IPS DF 6.9 (cell line): Measurements from ENCODE around the gene CDH23.
A peak's percentile ranks its signal among the peaks of the same experiment; 100 is the strongest.

Experiments
- DNase-seq: peaks from one replicate; pipeline ENCODE4 v3.0.0-alpha.2; 2013; ENCODE audit warnings: low read depth, low spot score
- H3K27ac ChIP-seq: one replicate; pipeline ENCODE4 v1.5.1; 2013; ENCODE audit warnings: low read length, control low read depth
- H3K27me3 ChIP-seq: 2 replicates; pipeline ENCODE4 v1.6.1; 2013; ENCODE audit warnings: mild to moderate bottlenecking, low read length; ENCODE audit not compliant: control insufficient read depth, insufficient read depth
- H3K36me3 ChIP-seq: 2 replicates; pipeline ENCODE4 v1.6.1; 2013; ENCODE audit warnings: low read length; ENCODE audit not compliant: control insufficient read depth, insufficient read depth
- H3K4me1 ChIP-seq: 2 replicates; pipeline ENCODE4 v1.6.1; 2013; ENCODE audit warnings: low read length; ENCODE audit not compliant: control insufficient read depth, insufficient read depth
- H3K4me3 ChIP-seq: 2 replicates; pipeline ENCODE4 v1.5.1; 2013; ENCODE audit warnings: mild to moderate bottlenecking, low read length
- H3K9me3 ChIP-seq: 2 replicates; pipeline ENCODE4 v1.6.1; 2013; ENCODE audit warnings: low read length, inconsistent platforms; ENCODE audit not compliant: control insufficient read depth, insufficient read depth
- WGBS: extraction: QIAGEN DNeasy Blood & Tissue Kit; methylation state at CpG from one replicate; pipeline ENCODE4 v1.1.7; 2013; ENCODE audit warnings: mixed read lengths, missing lambda C conversion rate; ENCODE audit not compliant: insufficient read length, insufficient coverage; 5-methylcytosine and 5-hydroxymethylcytosine counted together

CDH23 gene

DNA sequence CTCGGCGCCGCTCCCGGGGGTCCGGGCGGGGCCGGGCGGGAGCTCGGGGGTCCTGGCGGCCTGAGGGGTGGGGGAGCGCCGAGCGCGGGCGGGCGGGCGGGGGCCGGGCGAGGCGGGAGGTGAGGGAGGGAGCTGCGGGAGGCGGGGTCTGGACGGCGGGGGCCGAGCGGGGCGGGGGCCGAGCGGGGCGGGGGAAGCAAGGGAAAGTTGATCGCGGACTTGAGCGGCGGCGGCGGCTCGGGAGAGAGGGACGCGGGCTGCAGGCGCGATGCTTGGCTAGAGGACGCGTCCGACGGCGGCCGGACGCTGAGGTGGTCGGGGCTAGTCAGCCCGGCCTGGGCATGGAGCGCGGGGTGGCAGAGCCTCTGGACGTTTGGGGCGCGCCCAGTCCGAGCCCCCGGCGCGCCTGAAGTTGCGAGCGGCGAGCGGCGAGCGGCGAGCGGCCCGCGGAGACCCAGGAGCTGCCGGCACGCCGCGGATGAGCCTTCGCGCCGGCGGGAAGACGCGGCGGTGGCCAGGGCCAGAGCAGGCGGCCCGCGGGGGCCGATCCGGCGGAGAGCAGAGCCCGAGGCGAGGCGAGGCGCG, at the start of gene CDH23:
TSS of gene CDH23 (plus strand) at position 210 of the 585 bp plus-strand sequence. CDS start 42,912 bp downstream, outside the sequence.
- Histone ChIP-seq H3K36me3 (no peaks in the 10 kb centered on the region), H3K27ac (no peak within 1 kb of the TSS), H3K9me3 (no peaks in the 10 kb centered on the region), H3K27me3 (peaks cover 27% of the 10 kb centered on the region), H3K4me3 (peak within 1 kb of the TSS; percentile 64; the same call in 1 of the 2 replicates), H3K4me1 (peaks cover 11% of the 10 kb centered on the region)
- no CpG with 5 or more reads among the region's 91 CpGs for WGBS
- DNase-seq = no peak

DNA sequence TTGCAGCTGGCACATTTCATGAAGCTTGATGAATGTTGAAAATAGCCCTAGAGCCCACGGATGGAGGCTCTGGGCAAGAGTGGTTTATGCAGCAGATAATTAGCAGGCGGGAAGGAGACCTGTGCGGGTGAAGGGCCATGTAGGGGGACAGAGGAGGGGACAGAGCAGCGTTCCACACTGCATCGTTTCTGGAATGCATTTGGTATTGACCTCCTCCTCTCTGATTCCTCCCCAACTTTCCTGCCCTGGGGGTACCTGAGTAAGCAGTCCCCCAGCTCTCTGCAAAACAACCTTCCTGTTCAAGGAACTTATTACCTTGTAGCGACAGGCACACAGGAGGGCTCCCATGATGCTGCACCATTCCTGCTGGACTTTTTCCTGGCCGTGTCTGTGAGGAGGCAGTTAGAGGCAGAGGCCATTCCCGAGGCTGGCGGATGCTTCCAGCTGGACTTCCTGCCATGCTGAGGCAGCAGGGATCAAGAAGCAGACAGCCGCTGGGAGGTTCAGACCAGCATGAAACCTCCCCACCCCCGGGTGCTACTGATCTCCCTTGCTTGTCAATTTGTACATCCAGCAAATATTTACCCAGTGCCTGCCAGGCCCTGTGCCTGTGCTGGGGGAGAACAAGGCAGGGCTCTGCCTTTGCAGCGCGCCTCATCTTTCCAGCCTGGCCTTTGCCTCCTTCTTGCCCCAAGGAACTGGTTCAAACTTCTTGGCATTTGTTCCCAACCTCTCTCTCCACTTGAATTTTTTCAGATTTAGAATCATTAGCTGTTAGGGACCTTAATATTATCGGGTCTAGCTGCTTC, 48.9 kb upstream of the CDH23 start:
- Histone ChIP-seq H3K36me3 (no peaks in the 10 kb centered on the region), H3K9me3 (no peaks in the 10 kb centered on the region), H3K27ac (no peak overlapping the region), H3K4me1 (peaks cover 16% of the 10 kb centered on the region), H3K4me3 (no peak overlapping the region), H3K27me3 (no peaks in the 10 kb centered on the region)
- WGBS = no CpG with 5 or more reads among the region's 14 CpGs
- DNase-seq = no peak

DNA sequence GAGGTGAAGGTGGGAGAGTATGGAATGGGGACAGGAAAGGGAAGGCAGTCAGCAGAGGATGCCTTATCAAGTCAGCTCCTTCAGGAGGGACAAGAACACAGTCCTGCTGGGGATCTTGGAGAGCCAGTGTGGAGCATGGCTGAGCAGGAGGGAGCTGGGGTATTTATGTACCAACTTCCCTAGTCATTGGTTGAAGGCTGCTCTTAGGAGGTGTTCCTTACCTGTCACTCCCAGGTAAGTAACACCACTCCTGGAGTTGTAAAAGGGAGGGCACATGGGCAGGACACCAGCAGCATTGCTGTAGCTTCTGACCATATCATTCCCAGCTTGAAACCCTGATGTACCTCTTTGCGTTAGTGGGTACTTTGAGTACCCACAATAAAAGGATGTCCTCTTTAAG, 47.9 kb upstream of the CDH23 start:
- Histone ChIP-seq H3K27me3 (no peaks in the 10 kb centered on the region), H3K4me3 (no peak overlapping the region), H3K4me1 (peaks cover 14% of the 10 kb centered on the region), H3K9me3 (no peaks in the 10 kb centered on the region), H3K27ac (no peak overlapping the region), H3K36me3 (no peaks in the 10 kb centered on the region)
- no CpG with 5 or more reads among the region's 1 CpG for WGBS
- DNase-seq = no peak

DNA sequence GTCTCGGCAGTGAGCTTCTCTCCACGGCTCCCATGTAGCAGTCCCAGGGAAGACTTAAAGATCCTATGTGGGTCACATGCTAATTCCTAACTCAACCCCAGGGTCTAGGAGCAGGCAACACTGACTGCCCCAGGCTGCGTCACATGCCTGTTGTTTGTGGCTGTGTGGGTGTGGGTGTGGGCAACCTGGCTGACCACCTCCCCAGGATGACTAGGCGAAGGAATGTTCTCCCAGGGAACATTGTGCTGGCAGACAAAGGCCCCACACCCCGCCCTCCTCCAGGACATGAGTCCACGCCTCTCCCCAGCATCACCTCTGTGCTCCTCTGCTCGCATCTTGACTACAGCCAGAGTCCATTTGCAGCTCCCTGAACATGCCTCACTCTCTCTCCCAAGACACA, 47.3 kb upstream of the CDH23 start:
- H3K9me3 ChIP-seq = no peaks in the 10 kb centered on the region
- no CpG with 5 or more reads among the region's 7 CpGs for WGBS
- H3K4me1 ChIP-seq = peaks cover 9% of the 10 kb centered on the region
- DNase-seq = no peak
- no peaks in the 10 kb centered on the region for H3K36me3 ChIP-seq
- no peak overlapping the region for H3K27ac ChIP-seq
- H3K4me3 ChIP-seq = no peak overlapping the region
- H3K27me3 ChIP-seq = no peaks in the 10 kb centered on the region

DNA sequence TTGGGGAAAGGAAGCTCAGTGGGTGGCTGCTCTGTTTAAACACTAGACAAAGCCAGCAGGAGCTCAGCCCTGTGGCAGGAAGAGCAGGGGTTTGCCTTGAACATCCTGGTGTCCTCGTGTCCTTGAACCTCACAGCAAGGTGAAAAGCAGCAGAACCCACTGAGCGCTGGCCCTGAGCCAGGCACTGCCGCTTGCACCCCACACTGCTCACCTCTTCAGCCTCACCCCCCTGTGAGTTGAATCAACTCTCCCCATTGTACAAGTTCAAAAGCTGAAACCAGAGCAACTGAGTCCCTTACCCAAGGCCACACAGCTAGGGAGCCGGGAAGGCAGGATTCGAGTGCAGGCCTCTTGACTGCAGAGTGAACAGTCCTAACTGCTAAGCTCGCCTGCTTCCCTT, 45.6 kb upstream of the CDH23 start:
- Histone ChIP-seq H3K27me3 (no peaks in the 10 kb centered on the region), H3K27ac (no peak overlapping the region), H3K36me3 (no peaks in the 10 kb centered on the region), H3K4me1 (peaks cover 1% of the 10 kb centered on the region; the same call in 1 of the 2 replicates), H3K9me3 (no peaks in the 10 kb centered on the region), H3K4me3 (no peak overlapping the region)
- no peak for DNase-seq
- WGBS = no CpG with 5 or more reads among the region's 6 CpGs

DNA sequence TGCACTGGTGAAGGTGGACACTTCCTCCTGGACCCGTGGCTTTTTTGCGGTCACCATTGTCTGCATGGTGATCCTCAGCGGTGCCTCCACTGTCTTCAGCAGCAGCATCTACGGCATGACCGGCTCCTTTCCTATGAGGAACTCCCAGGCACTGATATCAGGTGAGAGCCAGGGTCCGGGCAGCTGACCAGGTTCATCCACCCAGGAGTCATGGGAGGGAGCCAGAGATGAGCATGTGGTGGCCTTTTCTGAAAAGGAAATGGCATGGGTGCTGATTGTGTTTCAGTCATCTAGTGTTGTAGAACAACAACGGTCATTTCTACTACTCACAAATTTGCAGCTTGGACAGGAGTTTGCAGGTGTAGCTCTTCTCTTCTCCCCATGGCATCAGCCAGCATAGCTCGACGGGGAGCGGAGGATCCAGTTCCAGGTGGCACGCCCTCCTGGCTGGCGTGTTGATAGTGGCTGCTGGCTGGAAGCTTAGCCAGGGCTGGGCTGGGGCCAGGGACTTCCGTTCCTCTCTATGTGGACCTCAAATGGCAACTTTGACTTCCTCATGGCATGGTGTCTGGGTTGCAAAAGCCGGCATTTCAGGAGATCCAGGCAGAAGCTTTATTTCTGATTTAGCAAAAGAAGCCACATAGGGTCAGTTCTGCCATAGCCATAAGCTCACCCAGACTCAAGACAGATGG, 44.9 kb upstream of the CDH23 start:
- Histone ChIP-seq H3K36me3 (peaks cover 3% of the 10 kb centered on the region; the same call in 1 of the 2 replicates), H3K27me3 (no peaks in the 10 kb centered on the region), H3K4me3 (no peak overlapping the region), H3K4me1 (peaks cover 1% of the 10 kb centered on the region; the same call in 1 of the 2 replicates), H3K27ac (no peak overlapping the region), H3K9me3 (no peaks in the 10 kb centered on the region)
- DNase-seq = no peak
- no CpG with 5 or more reads among the region's 14 CpGs for WGBS

DNA sequence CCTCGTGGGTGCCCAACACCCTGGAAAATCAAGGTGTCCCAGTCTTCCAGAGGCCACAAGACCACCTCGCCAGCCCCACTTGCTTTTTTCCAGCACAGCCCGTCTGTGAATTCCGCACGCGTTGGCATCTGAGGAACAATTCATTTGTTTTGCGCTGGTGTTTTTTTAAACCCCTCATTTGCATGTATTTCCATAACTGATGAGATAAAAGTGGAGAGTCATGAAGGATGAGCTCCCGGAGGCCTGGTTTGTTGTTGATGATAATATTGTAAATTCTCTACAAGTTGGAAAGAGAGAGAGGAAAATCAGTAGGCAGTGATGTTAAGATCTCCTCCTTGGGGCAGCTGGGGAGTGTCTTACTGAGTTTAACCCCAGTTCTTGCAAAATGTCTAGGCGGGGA, 43.1 kb upstream of the CDH23 start:
- H3K4me3 ChIP-seq = no peak overlapping the region
- no peaks in the 10 kb centered on the region for H3K27me3 ChIP-seq
- WGBS = no CpG with 5 or more reads among the region's 9 CpGs
- H3K9me3 ChIP-seq = no peaks in the 10 kb centered on the region
- DNase-seq = no peak
- peaks cover 1% of the 10 kb centered on the region; the same call in 1 of the 2 replicates for H3K4me1 ChIP-seq
- H3K36me3 ChIP-seq = peaks cover 3% of the 10 kb centered on the region; the same call in 1 of the 2 replicates
- no peak overlapping the region for H3K27ac ChIP-seq

DNA sequence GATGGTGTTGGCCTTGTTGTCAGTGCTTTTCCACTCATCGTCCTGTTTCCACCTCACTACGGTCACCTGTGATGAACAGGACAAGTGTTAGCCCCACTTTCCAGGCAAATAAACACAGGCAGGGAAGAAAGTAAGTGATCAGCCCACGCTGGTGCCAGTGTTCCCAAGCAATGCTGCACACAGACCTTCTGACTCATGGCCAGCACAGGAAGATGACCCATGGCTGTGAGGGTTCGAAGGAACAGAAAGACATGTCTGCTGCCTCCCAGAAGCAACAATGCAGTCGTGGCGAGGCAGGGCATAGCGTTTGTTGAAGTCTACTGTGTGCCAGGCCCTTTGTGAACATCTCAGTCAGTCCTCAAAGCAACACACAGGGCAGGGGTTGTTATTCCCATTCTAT, 41.9 kb upstream of the CDH23 start:
- H3K27me3 ChIP-seq = no peaks in the 10 kb centered on the region
- no peaks in the 10 kb centered on the region for H3K9me3 ChIP-seq
- H3K4me1 ChIP-seq = no peaks in the 10 kb centered on the region
- DNase-seq = no peak
- WGBS = no CpG with 5 or more reads among the region's 7 CpGs
- H3K36me3 ChIP-seq = peaks cover 3% of the 10 kb centered on the region; the same call in 1 of the 2 replicates
- H3K4me3 ChIP-seq = no peak overlapping the region
- no peak overlapping the region for H3K27ac ChIP-seq

DNA sequence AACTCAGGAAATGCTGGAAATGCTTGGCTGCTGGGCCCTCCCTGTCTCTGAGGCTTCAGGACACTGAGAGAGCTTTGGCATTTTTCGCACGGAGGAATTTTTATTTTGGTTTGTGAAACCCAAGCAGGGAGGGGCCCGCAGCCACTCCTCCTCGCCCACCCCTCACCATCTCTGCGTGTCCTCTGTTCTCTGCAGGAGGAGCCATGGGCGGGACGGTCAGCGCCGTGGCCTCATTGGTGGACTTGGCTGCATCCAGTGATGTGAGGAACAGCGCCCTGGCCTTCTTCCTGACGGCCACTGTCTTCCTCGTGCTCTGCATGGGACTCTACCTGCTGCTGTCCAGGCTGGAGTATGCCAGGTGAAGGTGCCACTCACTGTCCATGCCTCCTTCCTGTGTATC, 40.8 kb upstream of the CDH23 start:
- DNase-seq = no peak
- no CpG with 5 or more reads among the region's 12 CpGs for WGBS
- Histone ChIP-seq H3K36me3 (peaks cover 3% of the 10 kb centered on the region; the same call in 1 of the 2 replicates), H3K9me3 (no peaks in the 10 kb centered on the region), H3K4me1 (no peaks in the 10 kb centered on the region), H3K4me3 (no peak overlapping the region), H3K27ac (no peak overlapping the region), H3K27me3 (no peaks in the 10 kb centered on the region)

DNA sequence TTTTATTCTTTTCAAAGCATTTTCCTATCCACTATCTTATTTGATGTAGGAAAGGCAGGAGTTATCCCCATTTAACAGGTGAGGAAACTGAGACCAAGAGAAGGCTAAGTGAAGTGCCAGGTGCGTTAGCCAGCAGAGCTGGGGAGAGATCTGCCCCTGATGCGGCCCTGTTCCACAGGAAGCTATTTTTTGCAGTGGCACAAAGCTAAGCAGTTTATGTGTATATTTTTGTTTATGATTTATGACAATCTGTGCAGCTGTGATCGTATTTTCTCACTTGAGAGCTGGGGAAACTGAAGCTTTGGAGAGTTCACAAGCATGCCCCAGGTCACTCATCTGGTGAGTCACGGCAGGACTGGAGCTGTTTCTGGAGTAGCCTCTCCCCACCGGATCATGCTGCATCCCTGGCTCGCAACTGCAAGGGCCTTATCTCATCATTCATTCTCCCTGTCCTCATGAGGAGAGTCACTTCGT, 38.9 kb upstream of the CDH23 start:
- no CpG with 5 or more reads among the region's 7 CpGs for WGBS
- H3K36me3 ChIP-seq = peaks cover 7% of the 10 kb centered on the region; the same call in 1 of the 2 replicates
- no peak overlapping the region for H3K27ac ChIP-seq
- no peaks in the 10 kb centered on the region for H3K4me1 ChIP-seq
- no peak overlapping the region for H3K4me3 ChIP-seq
- no peaks in the 10 kb centered on the region for H3K27me3 ChIP-seq
- no peaks in the 10 kb centered on the region for H3K9me3 ChIP-seq
- DNase-seq = no peak
